ENCODE data around the gene ASNSD1.

The ASNSD1 gene

DNA sequence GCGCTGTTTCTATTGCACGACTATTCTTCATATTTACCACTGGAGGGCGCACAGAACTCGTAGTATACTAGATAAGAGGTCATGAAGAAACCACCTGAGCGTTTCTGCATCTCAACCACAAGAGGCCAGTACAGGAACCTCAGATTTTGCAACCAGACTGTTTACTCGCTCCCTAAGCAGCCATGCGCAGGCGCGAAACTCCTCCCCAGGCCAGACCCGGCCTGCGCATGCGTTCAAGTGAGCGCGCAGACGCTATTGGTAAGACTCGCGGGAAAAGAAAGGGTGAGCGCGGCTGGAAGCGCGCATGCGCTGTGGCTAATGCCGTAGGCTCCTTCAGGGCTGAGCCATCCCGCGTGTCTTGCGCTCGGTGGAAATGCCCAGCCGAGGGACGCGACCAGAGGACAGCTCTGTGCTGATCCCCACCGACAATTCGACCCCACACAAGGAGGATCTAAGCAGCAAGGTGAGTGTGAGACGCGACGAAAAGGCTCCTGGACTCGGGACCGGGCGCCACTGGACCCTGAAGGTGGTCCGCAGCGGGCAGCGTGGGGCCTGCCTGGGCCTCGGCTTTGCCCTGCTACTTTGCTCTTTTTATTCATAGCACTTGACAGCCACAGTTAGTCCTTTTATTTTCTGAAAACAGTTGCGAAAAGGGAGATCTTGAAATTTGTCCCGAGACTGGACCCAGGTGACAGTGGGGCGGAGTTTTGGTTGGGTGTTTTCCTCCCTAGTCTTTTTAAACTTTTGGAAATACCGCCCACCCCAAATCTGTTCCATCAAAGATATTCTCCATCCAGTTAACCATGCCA lies at the start of gene ASNSD1:
Gene ASNSD1, plus strand, starts transcription at position 312 of the 809 bp plus-strand sequence. CDS start 4,674 bp downstream, outside the sequence.
- peak; percentile 99 for DNase-seq (ENCODE audit: low spot score)

DNA sequence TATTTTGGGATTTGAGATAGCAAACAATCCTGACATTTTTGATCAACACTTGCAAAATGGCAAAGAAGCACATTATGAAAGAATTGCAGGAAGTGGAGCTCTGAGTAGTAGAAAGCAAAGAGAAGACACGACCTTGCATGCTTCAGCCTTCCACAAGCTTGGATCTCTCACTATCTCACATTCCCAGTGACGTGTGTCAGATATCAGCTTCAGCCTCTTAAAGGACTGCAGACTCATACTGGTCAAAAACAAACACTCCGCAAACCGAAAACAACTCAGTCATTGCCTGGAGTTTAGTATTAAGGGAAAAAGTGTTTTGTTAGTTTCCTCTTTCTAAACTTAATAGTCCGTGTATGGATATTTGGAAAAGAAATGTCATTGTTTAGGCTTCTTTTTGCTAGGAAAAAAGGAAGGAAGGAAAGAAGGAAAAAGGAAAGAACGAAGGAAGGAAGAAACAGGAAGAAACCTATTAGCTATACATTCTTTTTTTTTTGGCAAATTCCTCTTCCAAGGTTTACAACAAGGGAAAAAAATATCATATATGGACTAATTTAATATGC lies 48.1 kb upstream of the ASNSD1 start:
- DNase-seq (ENCODE audit: low spot score): peak; percentile 25

DNA sequence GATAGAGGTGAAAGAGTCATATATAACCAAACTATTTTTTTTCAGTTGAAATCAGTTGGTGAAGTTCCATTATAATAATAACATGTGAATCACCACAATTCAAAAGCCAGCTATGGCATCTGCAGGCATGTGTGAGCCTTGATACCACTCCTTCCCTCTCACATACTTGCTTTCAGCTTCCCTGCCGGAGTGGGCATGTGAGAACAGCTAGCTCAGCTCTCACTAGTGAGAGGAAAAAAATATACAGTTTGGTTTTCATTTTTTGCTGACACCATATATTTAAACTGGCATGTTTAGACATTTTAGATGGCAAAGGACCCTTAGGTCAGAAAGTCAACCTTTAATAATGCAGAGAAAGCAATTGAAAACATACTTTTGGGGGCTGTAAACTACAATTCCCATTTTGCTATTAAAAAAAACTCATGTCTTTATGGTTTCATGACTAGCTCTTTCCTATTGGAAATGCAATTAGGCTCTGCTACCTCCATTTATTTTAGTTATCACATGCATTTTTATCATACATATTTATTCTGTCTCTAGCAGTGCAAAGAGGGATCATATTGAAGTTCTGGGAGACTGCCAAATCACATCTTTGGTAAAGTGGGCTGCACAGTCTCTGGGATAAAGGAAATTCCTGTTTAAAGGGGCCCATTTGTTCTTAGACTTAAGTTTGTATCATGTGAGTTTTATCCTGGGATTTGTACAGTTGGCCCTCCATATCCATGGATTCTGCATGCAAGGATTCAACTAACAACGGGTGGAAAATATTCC lies 47.4 kb upstream of the ASNSD1 start:
- DNase-seq (ENCODE audit: low spot score): no peak

DNA sequence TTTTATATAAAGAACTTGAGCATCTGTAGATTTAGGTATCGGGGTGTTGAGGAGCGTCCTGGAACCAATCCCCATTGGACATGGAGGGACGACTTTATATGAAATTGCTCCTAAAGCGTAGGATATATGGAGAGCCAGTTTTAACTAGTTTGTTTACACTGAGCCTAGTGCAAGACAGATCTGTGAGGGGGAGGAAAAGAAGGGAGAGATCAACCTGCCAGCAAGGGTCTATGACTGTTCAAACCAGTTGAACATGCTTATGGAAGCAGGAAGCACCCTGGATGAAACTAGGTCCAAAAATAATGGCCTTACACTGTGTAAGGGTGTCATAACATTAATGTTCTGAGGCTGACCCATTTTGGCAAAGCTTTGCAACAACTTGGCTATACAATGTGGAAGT lies 46.7 kb upstream of the ASNSD1 start:
- DNase-seq (ENCODE audit: low spot score): no peak

DNA sequence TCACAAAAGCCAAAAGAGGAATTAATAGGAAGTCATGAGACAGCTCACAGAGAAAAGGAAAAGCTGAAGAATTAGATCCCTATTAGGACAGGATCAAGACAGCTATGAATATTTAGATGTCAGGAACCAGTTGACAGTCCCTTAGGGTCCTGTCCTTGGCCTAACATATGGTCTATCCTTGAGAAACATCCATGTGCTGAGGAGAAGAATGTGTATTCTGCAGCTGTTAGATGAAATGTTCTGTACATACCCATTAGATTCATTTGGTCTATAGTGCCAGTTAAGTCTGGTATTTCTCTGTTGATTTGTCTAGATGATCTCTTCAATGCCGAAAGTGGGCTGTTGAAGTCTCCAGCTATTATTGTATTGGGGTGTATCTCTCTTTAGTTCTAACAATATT lies 43.1 kb upstream of the ASNSD1 start:
- no peak for DNase-seq (ENCODE audit: low spot score)

DNA sequence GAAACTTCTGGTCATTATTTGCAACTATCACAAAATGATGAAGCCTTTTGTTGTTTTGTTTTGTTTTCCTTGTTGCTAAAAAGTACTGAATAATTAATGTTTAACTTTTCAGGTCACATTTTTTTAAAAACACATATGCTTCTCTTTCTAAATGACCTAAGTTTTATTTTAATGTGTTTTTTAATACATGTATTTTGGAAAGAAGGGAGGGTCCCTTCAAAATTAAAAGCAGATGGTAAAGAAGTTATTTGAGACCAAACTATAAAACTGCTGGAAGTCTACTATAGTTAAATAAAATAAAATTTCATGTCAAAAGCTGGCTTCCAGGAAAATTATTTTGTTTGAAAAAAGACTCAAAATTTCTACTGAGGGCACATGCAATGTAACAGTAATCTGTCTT lies 39.5 kb upstream of the ASNSD1 start:
- DNase-seq (ENCODE audit: low spot score): no peak

DNA sequence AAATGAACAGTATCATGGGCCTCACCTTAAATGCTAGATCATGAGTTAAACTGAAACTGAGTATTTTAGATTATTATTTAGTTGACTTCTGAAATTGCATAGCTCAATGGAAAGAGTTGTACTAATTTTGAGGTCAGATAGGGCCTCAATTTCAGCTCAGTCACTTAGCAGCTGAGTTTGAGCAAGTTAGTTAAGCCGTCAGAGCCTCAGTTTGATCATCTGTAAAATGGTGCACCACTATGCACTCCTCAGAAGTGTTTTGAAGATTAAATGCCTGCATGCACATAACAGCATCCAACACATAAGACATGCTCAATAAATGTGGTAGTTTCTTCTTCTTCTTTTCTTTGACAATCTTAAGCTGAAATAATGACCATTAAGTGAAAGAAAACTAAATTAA lies 38.2 kb upstream of the ASNSD1 start:
- DNase-seq (ENCODE audit: low spot score): no peak

- no peak for DNase-seq (ENCODE audit: low spot score)
Observed at GRCh38 chr2:189624648-189625355, 36.5 kb upstream of the ASNSD1 start.

DNA sequence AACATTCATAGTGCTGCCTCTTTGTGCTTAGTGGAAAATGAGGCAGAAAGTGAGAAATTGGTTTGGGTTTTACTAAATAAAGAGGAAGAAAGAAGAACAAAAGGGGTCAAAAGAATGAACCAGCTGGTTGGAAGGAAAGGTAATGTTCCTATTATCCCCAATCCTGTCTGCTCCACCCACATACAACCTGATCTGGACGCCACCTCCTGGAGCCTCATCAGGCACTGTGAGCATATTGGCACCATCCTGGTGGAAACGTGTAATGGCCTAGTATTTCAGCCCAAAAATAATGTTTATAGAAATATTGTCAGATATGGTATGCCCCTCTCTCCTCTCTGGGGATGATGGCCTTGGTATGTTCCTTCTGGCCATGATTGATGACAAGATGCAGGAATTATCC lies 35.6 kb upstream of the ASNSD1 start:
- DNase-seq (ENCODE audit: low spot score): no peak

DNA sequence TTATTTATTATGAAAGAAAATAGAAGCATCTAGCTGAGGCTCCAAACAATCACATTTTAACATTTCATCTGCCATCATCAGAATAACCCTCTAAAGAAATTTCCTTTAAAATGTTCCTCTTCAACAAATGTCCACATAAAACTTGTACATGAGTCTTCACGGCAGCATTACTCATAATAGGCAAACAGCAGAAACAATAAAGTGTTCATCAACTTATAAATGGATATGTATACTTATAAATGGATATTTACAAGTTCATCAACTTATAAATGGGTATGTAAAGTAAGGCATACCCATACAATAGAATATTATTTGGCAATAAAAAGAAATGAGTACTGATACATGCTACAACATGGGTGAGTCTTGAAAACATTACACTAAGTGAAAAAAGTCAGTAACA lies 33.5 kb upstream of the ASNSD1 start:
- no peak for DNase-seq (ENCODE audit: low spot score)

DNA sequence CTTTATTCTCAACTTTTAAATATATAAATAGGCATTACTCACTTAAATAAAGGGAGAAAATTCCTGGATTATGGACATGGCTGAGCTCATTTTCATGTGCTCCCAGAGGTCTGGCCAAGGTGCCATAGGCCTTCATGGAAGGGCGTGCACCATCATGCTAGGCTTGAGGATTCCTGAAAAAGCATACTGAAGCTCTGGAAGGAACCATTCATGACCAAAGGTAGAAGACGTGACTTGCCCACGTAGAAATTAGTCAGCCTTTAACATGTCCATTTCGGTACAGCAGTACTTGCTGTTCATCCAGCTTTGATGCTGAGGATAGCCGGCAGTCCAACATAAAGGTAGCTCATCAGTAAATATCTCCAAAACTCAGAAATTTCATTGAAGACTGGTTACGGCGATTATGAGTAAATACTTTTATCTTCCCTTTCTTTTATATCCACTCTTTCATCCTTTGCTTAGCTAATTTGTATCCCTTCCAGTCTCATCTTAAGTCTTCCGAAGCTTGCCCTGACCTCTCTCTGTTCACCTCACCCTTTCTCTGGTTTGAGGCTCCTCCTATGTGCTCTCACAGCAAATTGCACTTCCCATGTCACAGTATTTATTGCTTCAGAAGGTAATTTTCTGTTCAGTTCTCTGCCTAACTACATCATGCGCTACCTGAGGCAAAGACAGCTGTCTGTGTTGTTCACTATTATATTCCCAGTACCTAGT lies 32.3 kb upstream of the ASNSD1 start:
- DNase-seq (ENCODE audit: low spot score): no peak

DNA sequence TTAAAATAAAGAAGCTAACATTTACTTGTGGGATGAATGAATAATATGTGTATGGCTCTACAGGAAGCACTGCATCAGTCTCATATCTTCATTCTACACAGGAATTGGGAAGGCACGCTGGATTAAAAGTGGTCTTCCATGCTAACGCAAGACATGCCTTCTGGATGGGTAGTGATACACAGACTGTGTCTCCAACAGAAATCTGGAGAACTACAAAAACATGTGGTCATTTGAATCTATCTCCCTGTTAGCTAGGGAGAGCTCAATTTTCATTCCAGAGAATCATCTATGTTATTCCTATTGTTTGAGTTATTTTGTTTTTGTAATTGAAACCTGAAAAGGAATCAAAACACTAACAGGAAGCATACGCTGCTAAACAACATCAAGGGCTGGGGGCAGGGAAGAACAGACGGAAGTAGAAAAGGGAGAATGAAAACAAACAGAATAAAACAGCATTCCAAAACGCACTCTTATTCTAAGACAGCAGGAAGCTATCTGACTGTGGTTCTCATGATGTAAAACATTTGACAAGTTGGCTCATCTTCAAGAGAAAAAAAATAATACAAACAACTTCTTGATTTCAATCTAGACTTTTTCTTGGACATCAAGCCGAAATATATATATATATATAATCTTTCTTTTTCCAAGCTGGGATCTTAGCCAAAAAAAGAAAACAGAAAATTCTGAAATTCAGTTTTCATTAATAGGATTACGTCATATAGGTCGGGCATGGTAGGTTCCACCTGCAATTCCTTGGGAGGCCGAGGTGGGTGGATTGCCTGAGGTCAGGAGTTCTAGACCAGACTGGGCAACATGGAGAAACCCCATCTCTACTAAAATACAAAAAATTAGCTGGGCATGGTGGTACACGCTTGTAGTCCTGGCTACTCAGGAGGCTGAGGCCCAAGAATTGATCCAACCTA lies 31.5 kb upstream of the ASNSD1 start:
- no peak for DNase-seq (ENCODE audit: low spot score)

DNA sequence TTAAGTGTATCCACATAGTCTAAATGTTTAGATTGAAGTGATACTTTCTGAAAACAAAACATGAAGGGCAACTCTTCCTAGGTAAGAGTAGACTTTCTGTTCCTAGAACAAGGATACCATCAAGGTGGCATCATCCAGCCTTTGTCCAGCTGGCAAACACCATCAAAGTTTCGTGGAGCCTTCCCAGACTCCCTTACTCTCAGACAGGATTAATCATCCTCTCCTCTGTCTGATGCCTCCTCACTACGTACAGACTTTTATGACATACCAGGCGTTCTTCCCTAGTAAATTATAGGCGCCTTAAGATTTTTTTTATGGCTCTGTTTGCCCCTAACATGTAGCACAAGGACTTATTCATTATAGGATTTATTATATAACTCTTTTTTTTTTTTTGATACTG lies 29.4 kb upstream of the ASNSD1 start:
- DNase-seq (ENCODE audit: low spot score): no peak

DNA sequence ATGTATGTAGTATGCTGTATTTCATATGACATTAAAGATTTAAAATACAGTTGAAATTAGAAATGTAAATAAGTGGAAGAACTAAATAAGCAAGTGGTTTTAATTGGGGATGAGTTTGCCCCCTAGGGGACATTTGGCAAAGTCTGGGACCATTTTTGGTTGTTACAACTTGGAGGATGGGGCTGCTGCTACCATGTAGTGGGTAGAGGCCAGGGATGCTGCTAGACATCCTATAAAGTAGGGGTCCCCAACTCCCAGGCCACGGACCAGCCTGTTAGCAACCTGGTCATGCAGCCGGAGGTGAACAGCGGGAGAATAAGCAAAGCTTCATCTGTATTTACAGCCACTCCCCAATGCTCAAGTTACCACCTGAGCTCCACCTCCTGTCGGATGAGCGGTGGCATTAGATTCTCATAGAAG lies 27.9 kb upstream of the ASNSD1 start:
- no peak for DNase-seq (ENCODE audit: low spot score)

GRCh38 chr2:189635353-189635752 lies 25.9 kb upstream of the ASNSD1 start:
- no peak for DNase-seq (ENCODE audit: low spot score)

DNA sequence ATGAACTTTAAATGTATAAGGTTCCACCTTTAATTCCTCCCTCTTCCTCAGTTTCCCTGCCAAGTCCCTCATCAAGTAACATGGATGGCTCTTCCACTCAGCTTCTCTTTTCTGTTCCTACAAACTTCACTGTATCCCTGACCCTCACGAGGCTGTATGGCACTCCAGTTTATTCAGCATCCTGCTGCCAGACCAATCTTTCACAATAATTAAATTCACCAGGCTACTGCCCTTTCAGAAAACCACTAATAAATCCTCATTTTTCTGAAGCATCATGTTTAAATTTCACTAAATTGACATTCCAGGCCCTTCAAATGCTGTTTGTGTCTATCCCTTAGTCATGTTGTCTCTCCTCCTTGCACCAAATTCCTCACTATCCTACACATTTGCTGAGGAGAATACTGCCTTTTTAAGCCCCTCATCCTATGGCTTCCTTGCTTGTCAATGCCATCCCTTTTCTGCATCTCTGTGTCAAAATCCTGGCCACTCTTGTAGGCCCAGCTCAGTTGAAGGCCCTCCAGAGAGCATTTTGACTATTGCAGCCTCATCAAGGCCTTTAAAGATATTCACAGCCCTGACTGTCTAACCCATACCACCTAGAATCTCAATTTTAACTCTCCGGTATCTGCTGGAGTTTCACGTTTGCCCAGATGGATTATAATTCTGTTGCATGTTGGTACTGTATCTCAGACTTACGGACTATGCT lies 22.8 kb upstream of the ASNSD1 start:
- DNase-seq (ENCODE audit: low spot score): no peak

GRCh38 chr2:189639007-189639609 lies 22.2 kb upstream of the ASNSD1 start:
- DNase-seq (ENCODE audit: low spot score): no peak

- no peak for DNase-seq (ENCODE audit: low spot score)
Observed at GRCh38 chr2:189641002-189641401, 20.3 kb upstream of the ASNSD1 start.

GRCh38 chr2:189641590-189641989 lies 19.7 kb upstream of the ASNSD1 start:
- DNase-seq (ENCODE audit: low spot score): no peak

DNA sequence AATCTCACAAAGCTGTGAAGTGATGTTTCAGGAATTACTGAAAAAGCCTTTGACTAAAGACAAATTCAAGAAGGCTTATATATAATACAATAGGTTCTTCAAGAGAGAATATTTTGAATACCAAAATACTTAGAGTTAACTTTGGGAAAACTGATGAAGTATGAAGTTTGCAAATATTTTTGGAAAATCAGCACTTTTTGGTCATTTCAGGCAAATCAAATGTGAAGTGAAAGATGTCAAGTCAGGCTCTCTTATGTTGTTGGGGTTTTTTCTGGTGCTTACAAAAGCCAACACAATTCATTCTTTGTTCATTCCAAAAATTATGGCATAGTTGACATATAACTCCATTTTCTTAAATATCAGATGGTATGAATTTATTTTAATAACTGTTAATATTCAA lies 14.7 kb upstream of the ASNSD1 start:
- no peak for DNase-seq (ENCODE audit: low spot score)
